WI38 (cell line): ENCODE data around the gene RASD1.
"Not testable (repeated sequence)": the region's sequence is repeated elsewhere in the genome, so short reads cannot be mapped to it uniquely, and the experiment has no call there.

Experiments used
- H3K4me3 ChIP-seq: 2 replicates; pipeline ENCODE4 v1.5.1; 2011; ENCODE audit warnings: low read depth, mild to moderate bottlenecking, control low read depth, low read length
- CTCF ChIP-seq: IDR thresholded peaks from 2 replicates; pipeline ENCODE4 v1.5.1; 2012; ENCODE audit warnings: low read depth, mild to moderate bottlenecking, control low read depth, low read length

RASD1 gene

GRCh38 chr17:17462048-17462824 is 34.0 kb downstream of the RASD1 start:
- no peak overlapping the region for H3K4me3 ChIP-seq
- no peak for TF ChIP-seq CTCF

DNA sequence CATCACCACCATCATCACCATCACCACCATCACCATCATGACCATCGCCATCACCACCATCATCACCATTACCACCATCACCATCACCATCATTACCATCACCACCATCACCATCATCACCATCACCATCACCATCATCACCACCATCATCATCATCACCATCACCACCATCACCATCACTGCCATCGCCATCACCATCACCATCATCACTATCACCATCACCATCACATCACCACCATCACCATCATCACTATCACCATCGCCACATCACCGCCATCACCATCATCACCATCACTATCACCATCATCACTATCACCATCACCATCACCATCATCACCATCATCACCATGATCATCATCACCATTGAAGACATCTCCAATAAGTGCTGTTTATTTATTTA is 36.2 kb downstream of the RASD1 start:
- no peak overlapping the region for H3K4me3 ChIP-seq
- no peak for TF ChIP-seq CTCF

DNA sequence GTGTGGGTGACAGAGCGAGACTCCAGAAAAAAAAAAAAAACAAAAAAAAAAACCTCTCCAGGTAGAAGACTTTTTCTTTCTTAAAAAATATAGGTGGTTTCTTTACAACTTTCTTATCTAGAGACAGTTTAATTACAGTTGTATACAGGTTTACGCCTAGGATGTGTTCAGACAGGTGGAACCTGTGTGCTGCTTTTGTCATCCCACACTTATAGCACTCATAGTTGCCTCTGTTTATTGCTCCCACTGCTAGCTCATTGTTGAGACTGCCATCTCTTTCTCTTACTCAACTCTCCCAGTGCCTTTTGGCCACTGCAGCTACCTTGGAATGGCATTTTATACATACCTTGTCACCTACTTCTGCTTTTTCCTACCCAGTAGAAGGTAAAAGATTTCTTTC is 38.5 kb downstream of the RASD1 start:
- H3K4me3 ChIP-seq, result no peak overlapping the region
- TF ChIP-seq CTCF, result no peak

DNA sequence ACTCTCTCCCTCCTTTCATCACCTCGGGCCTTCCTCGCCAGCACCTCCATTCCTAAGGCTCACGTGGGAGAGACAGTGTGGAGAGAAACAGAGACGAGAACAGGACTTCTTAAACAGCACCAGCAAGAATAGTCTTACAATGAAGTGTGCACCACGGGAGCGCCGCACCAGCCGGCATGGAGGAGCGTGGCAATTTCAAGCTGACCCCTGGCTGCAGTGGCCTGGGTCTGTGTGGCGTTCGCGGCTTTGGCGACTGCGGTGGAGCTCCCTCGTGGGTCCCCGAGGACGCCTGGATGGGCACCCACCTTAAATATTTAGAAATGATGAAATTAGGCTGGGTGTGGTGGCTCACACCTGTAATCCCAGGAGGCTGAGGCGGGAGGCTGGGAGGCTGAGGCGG is 39.9 kb downstream of the RASD1 start:
- H3K4me3 ChIP-seq, result no peak overlapping the region
- no peak for TF ChIP-seq CTCF

DNA sequence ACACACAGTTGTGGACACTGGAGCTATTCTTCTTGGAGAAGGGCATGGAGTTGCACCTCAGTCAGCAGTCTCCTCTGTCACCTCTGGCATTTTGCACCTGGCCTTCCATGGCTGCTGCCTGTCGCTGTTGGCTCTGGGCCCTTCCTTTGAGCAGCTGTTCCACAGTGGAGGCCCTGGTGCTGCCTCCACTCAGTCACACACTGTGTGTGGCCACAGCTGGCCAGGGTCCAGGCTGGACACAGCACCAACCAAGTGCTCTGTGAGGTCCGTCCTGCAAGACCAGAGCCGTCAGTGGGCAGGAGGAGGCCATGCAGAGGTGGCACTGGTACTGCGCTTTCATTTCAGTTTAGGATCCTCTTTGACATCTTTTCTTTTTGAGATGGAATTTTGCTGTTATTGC is 41.0 kb downstream of the RASD1 start:
- H3K4me3 ChIP-seq, result no peak overlapping the region
- no peak for TF ChIP-seq CTCF

DNA sequence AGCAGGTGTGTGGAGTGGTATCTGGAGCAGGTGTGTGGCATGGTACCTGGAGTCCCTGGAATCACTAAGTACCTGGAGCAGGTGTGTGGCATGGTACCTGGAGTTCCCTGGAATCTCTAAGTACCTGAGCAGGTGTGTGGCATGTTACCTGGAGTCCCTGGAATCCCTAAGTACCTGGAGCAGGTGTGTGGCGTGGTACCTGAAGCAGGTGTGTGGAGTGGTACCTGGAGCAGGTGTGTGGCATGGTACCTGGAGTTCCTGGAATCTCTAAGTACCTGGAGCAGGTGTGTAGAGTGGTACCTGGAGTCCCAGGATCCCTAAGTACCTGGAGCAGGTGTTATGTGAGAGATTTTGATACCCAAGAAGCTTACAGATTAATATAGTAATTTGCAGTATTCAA is 41.5 kb downstream of the RASD1 start:
- H3K4me3 ChIP-seq, result not testable (repeated sequence)

- no peak for TF ChIP-seq CTCF
- no peak overlapping the region for H3K4me3 ChIP-seq
These were observed 41.9 kb downstream of the RASD1 start for GRCh38 chr17:17454276-17454675.

GRCh38 chr17:17453088-17453487 is 43.1 kb downstream of the RASD1 start:
- TF ChIP-seq CTCF, result no peak
- H3K4me3 ChIP-seq, result no peak overlapping the region
